ENCODE results near the gene RBFOX2. TPM values are rescaled to one million over a fixed set of nuclear protein-coding genes. Genes with fewer than 3 reads are reported as not detected.

RBFOX2 gene
- total and polyA plus RNA-seq, 10 of the 15 experiments (the other 5 are each of a cell fraction or from before 2014, with no cell fraction given), result 0.01 to 2.7 (median 0.17) TPM; not detected in 4

DNA sequence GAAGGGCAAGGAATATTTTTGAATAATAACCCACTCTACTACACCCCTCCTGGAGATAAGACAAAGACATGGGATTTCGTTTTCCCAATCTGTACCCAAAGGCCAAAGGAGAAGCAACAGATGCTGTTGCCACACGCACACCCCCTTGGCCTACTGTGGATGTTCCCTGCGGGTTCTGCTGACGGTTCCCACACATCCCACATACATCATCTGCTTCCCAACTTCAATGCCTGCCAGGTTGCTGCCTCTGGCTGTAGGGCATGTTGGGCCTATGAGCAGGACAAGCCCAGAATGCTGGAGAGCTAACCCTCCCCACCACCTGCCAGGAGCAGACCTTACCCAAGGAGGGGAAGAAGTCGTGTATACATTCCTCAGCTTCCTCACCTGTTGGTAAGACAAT is 13.6 kb upstream of the RBFOX2 start:
- Histone ChIP-seq H3K79me2 (ENCODE audit: control insufficient read depth, insufficient read depth, low read length) (no peaks in the 10 kb centered on the region), H3K27ac (ENCODE audit: control insufficient read depth, insufficient read depth) (no peak overlapping the region), H2AFZ (ENCODE audit: control insufficient read depth, low read depth, low read length) (no peak overlapping the region), H3K4me2 (ENCODE audit: control insufficient read depth, insufficient read depth) (no peak overlapping the region), H3K4me3 (no peak overlapping the region), H3K9me3 (replicated peaks; ENCODE audit: control insufficient read depth, insufficient read depth, low read length) (no peaks in the 10 kb centered on the region; the same call in 2 of the 3 replicates), H3K4me1 (ENCODE audit: control insufficient read depth, insufficient read depth, low read length) (no peaks in the 10 kb centered on the region), H3K36me3 (ENCODE audit: control insufficient read depth in 2 of 2, insufficient read depth in 2 of 2, low read length in 1 of 2) (no peaks in the 10 kb centered on the region), H3K27me3 (replicated peaks in 1 of 2; ENCODE audit: control insufficient read depth in 2 of 2, insufficient read depth in 2 of 2, low read length in 1 of 2) (peaks cover 0 to 1% of the 10 kb centered on the region in 2 experiments; a peak in 2 of 4 replicates), H3K9ac (ENCODE audit: control insufficient read depth, insufficient read depth, low read length) (no peak overlapping the region), H4K20me1 (ENCODE audit: control insufficient read depth, insufficient read depth) (no peaks in the 10 kb centered on the region)
- DNase-seq (ENCODE audit: low read depth, low spot score), result no peak
- BruUV-seq (replicated peaks), result no TSS peak
- POLR2A ChIA-PET, result no interaction called here
- SMC1A ChIA-PET (ENCODE audit: uncharacterized antibody, unreplicated experiment), result no interaction called here
- WGBS (ENCODE audit: insufficient coverage, insufficient replicate concordance, low lambda C conversion rate, missing lambda C conversion rate), result 24% methylated on average over 5 of the region's 5 CpGs
- CTCF ChIA-PET, result interaction anchor here (1.3 kb wide), 1 partner anchor 23 kb away, joined by 3 read pairs; no protein-coding TSS in a partner anchor
- TF ChIP-seq SP1 (IDR thresholded peaks at IDR 0.05; ENCODE audit: low read depth, low read length) (no peak), ZNF384 (IDR thresholded peaks at IDR 0.05; ENCODE audit: borderline replicate concordance, low read depth, low read length) (no peak), ZSCAN29 (IDR thresholded peaks at IDR 0.05) (no peak), RAD21 (IDR thresholded peaks at IDR 0.05; ENCODE audit: insufficient read depth, low read depth, low read length) (no peak), CBX3 (IDR thresholded peaks at IDR 0.05; ENCODE audit: borderline replicate concordance, low read depth) (no peak)
- no peak for ATAC-seq
- FAIRE-seq, result no peak
- intact Hi-C loops (cut with micrococcal nuclease; ENCODE audit: unreplicated experiment), result no loop called here
- RAD21 ChIA-PET (ENCODE audit: unreplicated experiment), result no interaction called here
- in situ Hi-C loops (cut with MboI), result no loop called here

DNA sequence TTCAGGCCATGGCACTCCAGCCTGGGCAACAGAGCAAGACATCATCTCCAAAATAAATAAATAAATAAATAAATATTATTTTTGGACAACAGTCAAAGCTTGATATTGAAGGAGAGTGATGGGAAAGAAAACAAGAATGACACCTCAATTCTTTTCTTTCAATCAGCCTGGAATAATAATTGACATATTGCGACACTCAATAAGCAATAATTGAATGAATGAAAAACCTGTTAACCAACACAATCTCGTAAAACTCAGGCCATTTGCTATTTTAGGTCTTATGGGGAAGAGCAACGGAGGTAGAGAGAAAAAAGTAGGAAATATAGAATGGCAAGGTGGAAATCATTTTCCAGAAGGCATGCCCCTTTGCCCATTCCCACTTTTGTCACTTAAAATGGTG is 10.5 kb upstream of the RBFOX2 start:
- RAD21 ChIA-PET (ENCODE audit: unreplicated experiment), result no interaction called here
- Histone ChIP-seq H3K4me2 (ENCODE audit: control insufficient read depth, insufficient read depth) (no peak overlapping the region), H3K4me3 (no peak overlapping the region), H3K4me1 (ENCODE audit: control insufficient read depth, insufficient read depth, low read length) (no peaks in the 10 kb centered on the region), H2AFZ (ENCODE audit: control insufficient read depth, low read depth, low read length) (no peak overlapping the region), H3K9me3 (replicated peaks; ENCODE audit: control insufficient read depth, insufficient read depth, low read length) (no peaks in the 10 kb centered on the region; the same call in 2 of the 3 replicates), H3K27ac (ENCODE audit: control insufficient read depth, insufficient read depth) (no peak overlapping the region), H4K20me1 (ENCODE audit: control insufficient read depth, insufficient read depth) (no peaks in the 10 kb centered on the region), H3K27me3 (replicated peaks in 1 of 2; ENCODE audit: control insufficient read depth in 2 of 2, insufficient read depth in 2 of 2, low read length in 1 of 2) (peaks cover 0 to 1% of the 10 kb centered on the region in 2 experiments; a peak in 3 of 4 replicates), H3K9ac (ENCODE audit: control insufficient read depth, insufficient read depth, low read length) (no peak overlapping the region), H3K36me3 (ENCODE audit: control insufficient read depth in 2 of 2, insufficient read depth in 2 of 2, low read length in 1 of 2) (no peaks in the 10 kb centered on the region), H3K79me2 (ENCODE audit: control insufficient read depth, insufficient read depth, low read length) (no peaks in the 10 kb centered on the region)
- CTCF ChIA-PET, result interaction anchor here (4.3 kb wide), 1 partner anchor 27 kb away, joined by 15 read pairs; no protein-coding TSS in a partner anchor
- in situ Hi-C loops (cut with MboI), result no loop called here
- 38% methylated on average over 3 of the region's 3 CpGs for WGBS (ENCODE audit: insufficient coverage, insufficient replicate concordance, low lambda C conversion rate, missing lambda C conversion rate)
- ATAC-seq (no peak), FAIRE-seq (no peak), DNase-seq (ENCODE audit: low read depth, low spot score) (no peak)
- no TSS peak for BruUV-seq (replicated peaks)
- POLR2A ChIA-PET, result no interaction called here
- TF ChIP-seq, protein P1, sequence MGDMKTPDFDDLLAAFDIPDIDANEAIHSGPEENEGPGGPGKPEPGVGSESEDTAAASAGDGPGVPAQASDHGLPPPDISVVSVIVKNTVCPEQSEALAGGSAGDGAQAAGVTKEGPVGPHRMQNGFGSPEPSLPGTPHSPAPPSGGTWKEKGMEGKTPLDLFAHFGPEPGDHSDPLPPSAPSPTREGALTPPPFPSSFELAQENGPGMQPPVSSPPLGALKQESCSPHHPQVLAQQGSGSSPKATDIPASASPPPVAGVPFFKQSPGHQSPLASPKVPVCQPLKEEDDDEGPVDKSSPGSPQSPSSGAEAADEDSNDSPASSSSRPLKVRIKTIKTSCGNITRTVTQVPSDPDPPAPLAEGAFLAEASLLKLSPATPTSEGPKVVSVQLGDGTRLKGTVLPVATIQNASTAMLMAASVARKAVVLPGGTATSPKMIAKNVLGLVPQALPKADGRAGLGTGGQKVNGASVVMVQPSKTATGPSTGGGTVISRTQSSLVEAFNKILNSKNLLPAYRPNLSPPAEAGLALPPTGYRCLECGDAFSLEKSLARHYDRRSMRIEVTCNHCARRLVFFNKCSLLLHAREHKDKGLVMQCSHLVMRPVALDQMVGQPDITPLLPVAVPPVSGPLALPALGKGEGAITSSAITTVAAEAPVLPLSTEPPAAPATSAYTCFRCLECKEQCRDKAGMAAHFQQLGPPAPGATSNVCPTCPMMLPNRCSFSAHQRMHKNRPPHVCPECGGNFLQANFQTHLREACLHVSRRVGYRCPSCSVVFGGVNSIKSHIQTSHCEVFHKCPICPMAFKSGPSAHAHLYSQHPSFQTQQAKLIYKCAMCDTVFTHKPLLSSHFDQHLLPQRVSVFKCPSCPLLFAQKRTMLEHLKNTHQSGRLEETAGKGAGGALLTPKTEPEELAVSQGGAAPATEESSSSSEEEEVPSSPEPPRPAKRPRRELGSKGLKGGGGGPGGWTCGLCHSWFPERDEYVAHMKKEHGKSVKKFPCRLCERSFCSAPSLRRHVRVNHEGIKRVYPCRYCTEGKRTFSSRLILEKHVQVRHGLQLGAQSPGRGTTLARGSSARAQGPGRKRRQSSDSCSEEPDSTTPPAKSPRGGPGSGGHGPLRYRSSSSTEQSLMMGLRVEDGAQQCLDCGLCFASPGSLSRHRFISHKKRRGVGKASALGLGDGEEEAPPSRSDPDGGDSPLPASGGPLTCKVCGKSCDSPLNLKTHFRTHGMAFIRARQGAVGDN (IDR thresholded peaks at IDR 0.05), result no peak
- TF ChIP-seq, protein P2, sequence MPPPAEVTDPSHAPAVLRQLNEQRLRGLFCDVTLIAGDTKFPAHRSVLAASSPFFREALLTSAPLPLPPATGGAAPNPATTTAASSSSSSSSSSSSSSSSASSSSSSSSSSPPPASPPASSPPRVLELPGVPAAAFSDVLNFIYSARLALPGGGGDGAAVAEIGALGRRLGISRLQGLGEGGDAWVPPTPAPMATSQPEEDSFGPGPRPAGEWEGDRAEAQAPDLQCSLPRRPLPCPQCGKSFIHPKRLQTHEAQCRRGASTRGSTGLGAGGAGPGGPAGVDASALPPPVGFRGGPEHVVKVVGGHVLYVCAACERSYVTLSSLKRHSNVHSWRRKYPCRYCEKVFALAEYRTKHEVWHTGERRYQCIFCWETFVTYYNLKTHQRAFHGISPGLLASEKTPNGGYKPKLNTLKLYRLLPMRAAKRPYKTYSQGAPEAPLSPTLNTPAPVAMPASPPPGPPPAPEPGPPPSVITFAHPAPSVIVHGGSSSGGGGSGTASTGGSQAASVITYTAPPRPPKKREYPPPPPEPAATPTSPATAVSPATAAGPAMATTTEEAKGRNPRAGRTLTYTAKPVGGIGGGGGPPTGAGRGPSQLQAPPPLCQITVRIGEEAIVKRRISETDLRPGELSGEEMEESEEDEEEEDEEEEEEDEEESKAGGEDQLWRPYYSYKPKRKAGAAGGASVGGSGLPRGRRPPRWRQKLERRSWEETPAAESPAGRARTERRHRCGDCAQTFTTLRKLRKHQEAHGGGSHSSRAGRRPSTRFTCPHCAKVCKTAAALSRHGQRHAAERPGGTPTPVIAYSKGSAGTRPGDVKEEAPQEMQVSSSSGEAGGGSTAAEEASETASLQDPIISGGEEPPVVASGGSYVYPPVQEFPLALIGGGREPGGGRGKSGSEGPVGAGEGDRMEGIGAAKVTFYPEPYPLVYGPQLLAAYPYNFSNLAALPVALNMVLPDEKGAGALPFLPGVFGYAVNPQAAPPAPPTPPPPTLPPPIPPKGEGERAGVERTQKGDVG (CRISPR knock-in tag; IDR thresholded peaks at IDR 0.05), result no peak
- TF ChIP-seq HDAC6 (IDR thresholded peaks at IDR 0.05; ENCODE audit: unreplicated experiment), result no peak
- TF ChIP-seq, protein P3, sequence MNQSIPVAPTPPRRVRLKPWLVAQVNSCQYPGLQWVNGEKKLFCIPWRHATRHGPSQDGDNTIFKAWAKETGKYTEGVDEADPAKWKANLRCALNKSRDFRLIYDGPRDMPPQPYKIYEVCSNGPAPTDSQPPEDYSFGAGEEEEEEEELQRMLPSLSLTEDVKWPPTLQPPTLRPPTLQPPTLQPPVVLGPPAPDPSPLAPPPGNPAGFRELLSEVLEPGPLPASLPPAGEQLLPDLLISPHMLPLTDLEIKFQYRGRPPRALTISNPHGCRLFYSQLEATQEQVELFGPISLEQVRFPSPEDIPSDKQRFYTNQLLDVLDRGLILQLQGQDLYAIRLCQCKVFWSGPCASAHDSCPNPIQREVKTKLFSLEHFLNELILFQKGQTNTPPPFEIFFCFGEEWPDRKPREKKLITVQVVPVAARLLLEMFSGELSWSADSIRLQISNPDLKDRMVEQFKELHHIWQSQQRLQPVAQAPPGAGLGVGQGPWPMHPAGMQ (IDR thresholded peaks at IDR 0.05; ENCODE audit: borderline replicate concordance), result no peak
- TF ChIP-seq SP1 (IDR thresholded peaks at IDR 0.05; ENCODE audit: low read depth, low read length), result no peak
- SMC1A ChIA-PET (ENCODE audit: uncharacterized antibody, unreplicated experiment), result no interaction called here
- intact Hi-C loops (cut with micrococcal nuclease; ENCODE audit: unreplicated experiment), result no loop called here

Data from GM12878 (cell line).